SK-MEL-5 (cell line): Measurements from ENCODE around the gene CRIP3. TPM values are rescaled to one million over a fixed set of nuclear protein-coding genes. Genes with fewer than 3 reads are reported as not detected.

Experiments used
- DNase-seq: peaks from one replicate; pipeline ENCODE4 v3.0.0-alpha.2; 2016; ENCODE audit warnings: low read depth, low spot score
- in situ Hi-C: cut with HindIII; loops from 2 replicates; pipeline ENCODE4 v1.10.0; 2016; ENCODE audit warnings: low sequenced_read_pairs, high pct_unique_total_duplicates, low pct_unique_long_range_greater_than_20kb
- total RNA-seq: library from RNA; depleted of rRNA; stranded (reverse); fragments of >200 nt; shearing (Covaris generic); gene quantifications from 2 replicates; pipeline ENCODE4 v1.2.3, GENCODE V29; 2014

CRIP3 gene
- total RNA-seq, 1 experiment from 2014 or later, result not detected

DNA sequence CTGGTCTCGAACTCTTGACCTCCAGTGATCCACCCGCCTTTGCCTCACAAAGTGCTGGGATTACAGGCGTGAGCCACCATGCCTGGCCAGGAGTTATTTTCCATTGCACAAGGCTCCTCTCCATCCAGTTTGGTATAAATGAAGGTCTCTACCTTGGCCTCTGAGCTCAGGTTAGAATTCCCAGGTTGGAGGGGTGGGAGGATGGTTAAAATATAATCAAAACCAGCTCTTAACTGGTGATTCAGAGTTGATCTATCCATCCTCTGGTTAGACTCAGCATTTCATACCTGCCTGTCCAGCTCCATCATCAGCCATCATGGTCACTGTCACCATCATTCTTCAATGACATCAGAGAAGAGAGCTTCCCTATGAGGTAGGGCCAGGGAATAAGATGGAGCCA, 13.2 kb downstream of the CRIP3 start:
- DNase-seq, result no peak
- in situ Hi-C loops, result no loop called here

DNA sequence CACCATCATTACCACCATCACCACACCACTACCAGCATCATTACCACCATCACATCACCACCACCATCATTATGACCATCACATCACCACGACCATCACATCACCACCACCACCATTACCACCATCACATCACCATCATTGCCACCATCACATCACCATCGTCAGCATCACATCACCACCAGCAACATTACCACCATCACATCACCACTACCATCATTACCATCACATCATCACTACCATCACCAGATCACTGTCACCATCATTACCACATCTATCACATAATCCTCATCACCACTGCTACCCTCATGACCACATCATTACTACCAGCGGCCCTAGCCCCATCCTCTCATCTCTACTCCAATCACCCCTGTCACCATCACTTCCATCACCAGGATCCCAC, 14.1 kb downstream of the CRIP3 start:
- in situ Hi-C loops, result no loop called here

DNA sequence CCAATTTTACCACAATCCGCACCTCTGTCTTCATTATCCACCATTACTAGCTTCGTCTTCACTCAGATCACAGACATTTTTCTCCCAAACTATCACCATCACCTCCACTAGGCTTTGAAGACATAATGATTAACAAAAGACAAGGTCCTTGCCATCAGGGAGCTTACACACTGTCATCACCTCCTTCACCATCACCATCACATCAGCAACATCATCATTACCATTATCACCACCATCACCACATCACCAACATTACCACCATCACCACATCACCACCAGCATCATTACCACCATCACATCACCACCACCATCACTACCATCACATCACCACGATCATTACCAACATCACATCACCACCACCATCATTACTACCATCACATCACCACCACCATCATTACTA, 14.9 kb downstream of the CRIP3 start:
- in situ Hi-C loops, result no loop called here
- no peak for DNase-seq

More for the DNA sequence above, 14.1 kb downstream of the CRIP3 start:
- DNase-seq, result no peak

DNA sequence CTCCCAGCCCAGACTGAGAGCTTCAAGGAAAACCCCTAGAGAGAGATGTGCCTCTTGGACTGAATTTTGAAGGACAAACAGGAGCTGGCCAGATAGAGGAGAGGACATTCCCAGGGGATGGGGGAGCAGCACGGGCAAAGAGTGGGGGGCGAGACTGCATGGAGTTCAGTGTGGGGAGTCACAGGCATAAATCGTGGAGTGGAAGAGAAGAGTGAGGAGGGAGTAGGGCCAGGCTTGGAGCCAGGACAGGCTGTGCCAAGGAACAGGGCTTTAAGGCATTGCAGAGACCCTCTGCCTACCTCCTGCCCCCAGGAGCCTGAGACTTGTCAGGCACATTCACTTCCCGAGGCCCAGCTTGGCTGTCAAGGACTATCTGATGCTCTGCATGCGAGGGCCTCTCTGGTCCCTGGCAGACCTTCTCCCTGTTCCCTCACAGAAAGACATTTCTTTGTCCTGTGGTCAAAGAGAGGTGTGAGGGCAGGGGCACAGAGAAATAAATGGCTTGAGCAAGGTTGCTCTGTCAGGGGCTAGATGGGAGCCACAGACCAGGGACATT, 15.8 kb downstream of the CRIP3 start:
- in situ Hi-C loops, result no loop called here

DNA sequence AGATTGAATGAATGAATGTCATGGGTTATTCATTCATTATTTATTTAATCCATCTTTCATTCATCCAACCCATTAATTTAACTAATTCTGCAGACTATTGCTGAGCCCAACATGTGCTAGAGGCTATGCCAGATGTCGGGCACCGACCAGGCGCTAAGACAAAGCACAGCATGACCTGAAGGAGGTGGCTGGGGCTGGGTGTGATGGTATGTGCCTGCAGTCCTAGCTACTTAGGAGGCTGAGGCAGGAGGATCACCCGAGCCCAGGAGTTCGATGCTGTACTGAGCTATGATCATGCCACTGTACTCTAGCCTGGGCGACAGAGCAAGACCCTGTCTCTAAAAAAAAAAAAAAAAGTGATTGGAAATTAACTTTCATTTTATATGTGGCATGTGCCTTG, 16.3 kb downstream of the CRIP3 start:
- in situ Hi-C loops, result no loop called here

More for the DNA sequence above, 15.8 kb downstream of the CRIP3 start:
- DNase-seq, result no peak

DNA sequence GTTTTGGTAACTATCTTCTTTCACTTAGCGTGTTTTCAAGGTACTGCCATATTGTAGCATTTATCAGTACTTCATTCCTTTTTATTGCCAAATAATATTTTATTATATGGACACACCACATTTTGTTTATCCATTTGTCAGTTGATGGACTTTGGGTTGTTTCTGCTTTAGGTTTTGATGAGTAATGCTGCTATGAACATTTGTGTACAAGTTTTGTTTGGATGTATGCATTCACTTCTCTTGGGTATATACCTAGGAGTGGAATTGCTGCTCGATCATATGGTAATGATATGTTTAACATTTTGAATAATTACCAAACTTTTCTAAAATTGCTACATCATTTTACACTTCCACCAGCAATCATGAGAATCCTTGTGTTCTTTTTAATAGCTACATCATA, 16.9 kb downstream of the CRIP3 start:
- DNase-seq, result no peak
- in situ Hi-C loops, result no loop called here

More for the DNA sequence above, 16.3 kb downstream of the CRIP3 start:
- DNase-seq, result no peak

DNA sequence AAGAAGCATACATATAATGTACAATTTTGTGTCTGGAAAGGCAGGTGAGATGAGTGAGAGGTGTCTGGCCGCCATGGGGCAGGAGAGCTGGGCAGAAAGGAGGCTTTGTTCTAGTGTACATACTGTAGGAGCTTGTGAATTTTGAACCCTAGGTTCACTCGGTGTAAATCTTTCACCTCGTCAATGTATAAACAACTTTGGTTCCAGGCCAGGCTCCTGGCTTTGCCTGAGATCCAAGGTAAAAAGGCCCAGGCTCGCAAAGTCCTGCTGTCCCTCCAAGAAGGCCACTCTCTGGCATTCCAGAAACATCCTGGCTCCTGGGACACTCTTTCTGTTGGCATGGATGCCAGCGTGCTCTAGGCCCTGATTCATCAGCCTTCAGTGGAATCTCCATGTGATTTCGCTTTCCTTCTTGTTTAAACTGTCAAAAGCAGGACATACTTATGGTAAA, 17.7 kb downstream of the CRIP3 start:
- in situ Hi-C loops, result no loop called here
- no peak for DNase-seq

DNA sequence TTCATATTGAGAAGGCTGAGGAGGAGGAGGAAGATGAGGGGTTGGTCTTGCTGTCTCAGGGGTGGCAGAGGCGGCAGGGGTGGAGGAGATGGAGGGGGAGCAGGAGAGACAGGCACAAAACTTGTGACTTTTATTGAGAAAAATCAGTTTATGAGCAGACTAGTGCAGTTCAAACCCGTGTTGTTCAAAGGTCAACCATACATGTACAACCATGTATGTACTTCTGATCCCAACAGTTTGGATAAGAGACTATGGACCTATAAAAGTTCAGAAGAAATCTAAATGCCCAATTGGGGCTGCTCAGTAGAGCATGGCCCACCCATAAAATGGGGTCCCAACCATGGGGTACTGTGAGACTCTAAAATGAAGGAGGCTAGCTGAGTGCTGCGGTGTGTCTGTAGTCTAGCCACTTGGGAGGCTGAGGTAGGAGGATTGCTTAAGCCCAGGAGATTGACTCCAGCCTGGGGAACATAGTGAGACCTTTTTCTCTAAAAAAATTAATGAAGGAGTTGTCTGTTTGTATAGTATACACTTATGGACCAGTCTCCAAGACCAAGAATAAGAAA, 18.2 kb downstream of the CRIP3 start:
- in situ Hi-C loops, result no loop called here

DNA sequence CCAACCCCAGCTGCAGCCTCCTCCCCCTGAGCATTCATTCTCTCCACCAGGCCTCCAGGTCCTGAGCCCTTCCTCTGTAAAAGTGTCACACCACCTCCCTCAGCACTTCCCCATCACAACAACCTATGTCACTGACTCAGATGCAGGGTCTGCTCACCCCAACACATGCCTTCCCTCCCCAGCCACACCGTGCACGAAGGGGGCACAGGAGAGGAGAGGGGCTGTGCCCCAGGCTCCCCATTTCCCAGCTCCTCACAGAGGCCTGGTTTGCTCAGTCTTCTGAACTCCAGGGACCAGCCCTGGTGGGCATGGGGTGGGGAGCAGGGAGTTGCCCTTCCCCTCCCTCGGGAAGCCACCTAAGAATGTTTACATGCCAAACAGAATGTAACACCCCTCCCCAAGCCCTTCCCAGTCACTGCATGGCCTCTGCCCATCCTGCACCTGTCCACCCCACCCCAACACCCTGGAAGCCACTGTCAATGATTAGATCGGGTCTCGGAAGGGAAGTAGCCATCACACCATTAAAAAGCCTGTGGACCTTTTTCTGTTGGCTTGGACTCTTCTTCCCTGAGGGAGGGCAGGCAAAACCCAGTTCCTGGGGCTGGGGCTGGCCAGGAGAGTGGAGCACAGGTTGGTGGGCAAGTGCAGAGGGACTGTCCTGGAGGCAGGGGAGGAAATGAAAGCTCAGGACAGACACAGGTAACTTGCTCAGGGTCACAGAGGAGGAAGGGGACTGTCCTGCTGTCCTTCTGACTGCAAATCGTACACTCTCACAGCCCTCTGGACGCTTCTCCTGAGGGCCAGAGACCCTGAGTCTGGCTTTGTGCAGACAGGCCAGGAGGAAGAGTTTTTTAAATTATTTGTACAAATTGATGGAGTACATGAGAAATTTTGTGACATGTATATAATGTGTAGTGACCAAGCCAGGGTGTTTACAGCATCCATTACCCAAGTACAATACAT, 20.6 kb downstream of the CRIP3 start:
- no peak for DNase-seq
- in situ Hi-C loops, result no loop called here

More for the DNA sequence above, 18.2 kb downstream of the CRIP3 start:
- no peak for DNase-seq

DNA sequence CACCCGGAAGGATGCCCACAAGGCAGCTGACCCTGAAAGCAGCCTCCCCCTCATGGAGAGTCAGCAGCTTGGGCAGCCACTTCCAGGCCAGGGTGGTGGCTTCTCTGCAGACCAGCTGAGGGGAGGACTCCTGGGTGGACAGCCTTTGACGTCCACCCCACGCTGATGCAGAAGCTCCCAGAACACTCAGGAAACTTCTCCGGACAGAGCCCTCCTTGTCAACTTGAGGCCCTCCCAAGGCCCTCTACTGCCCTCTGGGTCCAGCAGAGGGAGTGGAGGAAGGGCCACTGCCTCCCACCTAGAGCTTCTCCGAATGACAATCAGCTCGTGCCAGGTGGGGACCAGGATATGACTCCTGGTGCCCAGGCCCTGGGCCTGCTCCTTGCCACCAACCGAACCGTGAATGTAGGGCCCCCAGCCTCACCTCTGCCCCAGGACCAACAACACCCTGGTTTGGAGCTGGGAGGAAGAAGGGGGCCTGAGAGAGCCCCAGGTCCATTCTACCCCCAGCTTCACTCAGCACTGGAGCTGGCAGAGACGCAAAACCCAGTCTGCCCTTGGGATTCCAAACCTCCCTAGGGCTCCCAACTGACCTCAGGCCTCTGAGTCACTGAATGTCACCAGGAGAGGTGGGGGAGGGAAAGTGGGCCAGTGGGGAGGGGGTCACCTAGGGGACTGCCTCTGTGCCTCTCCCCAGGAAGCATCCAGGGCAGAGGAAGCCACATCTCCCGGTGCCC, 21.5 kb downstream of the CRIP3 start:
- in situ Hi-C loops, result no loop called here
- DNase-seq, result peak; percentile 31

DNA sequence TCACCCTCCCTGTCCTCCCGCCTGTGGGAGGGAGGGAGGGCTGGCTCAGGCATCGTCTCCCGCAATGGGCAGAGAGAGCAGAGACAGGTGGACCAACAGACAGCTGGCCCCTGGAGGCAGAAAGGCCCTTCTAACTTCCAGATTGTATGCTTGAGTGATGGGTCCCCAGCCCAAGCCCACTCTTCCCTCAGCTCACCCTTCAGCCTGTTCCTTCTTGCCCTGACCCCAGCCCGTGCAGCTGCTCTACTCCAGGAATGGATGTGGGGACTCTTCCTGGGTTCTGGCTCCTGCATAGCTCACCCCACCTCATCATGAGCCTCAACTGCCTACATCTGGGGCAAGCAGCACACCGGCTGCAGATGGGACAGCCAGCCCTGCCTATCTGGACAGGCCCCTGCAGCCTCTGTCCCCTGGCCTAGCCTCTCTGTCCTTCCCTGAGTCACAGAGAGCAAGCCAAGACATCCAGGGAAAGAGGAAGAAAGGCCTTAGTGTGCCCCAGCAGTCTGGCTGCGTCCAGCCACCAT, 22.1 kb downstream of the CRIP3 start:
- in situ Hi-C loops, result no loop called here
- DNase-seq, result no peak

DNA sequence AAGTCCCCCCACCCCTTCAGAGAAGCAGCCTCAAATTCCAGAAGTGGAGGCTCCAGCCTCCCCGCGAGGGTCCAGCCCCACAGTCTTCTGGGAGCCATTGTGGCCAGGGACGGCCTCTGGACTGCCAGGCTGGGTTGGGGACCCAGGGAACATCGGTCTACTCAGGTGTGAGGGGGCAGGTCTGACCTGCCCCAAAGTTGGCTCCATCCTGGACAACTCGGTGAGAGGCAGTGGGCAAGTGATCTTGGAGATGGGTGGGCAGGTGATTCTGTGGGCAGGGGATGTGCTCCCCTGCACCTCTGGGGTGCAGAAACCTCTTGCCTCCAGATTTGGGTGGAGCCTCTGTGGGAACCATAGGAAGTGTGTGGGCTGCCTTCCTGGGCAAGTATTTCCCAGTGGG, 22.8 kb downstream of the CRIP3 start:
- in situ Hi-C loops, result no loop called here
- no peak for DNase-seq

DNA sequence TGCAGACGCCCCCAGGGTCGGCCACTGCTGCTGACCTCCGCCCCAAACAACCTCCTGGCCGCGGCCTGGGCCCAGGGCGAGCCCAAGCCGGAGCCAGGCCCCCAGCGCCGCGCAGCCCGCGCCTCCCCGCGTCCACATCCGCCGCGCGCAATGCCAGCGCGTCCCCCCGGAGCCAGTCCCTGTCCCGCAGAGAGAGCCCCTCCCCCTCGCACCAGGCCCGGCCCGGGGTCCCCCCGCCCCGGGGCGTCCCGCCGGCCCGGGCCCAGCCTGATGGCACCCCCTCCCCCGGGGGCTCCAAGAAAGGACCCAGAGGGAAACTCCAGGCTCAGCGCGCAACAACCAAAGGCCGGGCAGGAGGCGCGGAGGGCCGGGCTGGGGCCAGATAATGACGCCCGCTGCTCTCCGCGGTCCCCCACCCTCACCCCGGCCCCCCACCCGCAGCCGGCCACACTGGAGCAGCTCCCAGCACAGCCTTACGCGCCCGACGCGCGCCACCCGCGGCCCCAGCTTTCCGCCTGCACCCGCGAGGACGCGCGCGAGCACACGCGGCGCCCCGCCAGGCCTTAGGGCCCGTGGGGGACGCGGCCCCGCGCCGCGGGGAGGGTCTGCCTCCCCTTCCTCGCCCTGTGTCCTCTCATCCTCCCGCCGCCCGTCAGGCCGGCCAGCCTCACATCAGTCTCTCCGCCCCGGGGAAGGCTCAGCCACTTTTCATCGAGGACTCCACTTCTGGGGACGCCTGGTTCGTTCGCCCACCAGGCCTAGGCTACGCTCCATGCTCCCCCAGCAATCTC, 23.4 kb downstream of the CRIP3 start:
- DNase-seq, result no peak

DNA sequence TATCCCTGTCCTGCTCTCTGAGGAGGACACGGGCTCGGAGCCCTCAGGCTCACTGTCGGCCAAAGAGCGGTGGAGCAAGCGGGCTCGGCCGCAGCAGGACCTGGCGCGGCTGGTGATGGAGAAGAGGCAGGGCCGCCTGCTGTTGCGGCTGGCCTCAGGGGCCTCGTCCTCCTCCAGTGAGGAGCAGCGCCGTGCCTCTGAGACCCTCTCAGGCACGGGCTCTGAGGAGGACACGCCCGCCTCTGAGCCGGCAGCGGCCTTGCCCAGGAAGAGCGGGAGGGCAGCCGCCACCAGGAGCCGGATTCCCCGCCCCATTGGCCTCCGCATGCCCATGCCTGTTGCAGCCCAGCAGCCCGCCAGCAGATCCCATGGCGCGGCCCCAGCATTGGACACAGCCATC, 24.7 kb downstream of the CRIP3 start:
- in situ Hi-C loops, result no loop called here
- DNase-seq, result no peak

More for the DNA sequence above, 23.4 kb downstream of the CRIP3 start:
- in situ Hi-C loops, result no loop called here

DNA sequence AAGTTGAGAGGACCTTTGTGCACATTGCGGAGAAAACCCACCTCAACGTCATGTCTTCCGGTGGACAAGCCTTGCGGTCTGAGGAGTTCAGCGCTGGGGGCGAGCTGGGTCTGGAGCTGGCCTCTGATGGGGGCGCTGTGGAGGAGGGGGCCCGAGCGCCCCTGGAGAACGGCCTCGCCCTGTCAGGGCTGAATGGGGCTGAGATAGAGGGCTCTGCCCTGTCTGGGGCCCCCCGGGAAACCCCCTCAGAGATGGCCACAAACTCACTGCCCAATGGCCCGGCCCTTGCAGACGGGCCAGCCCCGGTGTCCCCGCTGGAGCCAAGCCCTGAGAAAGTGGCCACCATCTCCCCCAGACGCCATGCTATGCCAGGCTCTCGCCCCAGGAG, 25.1 kb downstream of the CRIP3 start:
- in situ Hi-C loops, result no loop called here
- no peak for DNase-seq

DNA sequence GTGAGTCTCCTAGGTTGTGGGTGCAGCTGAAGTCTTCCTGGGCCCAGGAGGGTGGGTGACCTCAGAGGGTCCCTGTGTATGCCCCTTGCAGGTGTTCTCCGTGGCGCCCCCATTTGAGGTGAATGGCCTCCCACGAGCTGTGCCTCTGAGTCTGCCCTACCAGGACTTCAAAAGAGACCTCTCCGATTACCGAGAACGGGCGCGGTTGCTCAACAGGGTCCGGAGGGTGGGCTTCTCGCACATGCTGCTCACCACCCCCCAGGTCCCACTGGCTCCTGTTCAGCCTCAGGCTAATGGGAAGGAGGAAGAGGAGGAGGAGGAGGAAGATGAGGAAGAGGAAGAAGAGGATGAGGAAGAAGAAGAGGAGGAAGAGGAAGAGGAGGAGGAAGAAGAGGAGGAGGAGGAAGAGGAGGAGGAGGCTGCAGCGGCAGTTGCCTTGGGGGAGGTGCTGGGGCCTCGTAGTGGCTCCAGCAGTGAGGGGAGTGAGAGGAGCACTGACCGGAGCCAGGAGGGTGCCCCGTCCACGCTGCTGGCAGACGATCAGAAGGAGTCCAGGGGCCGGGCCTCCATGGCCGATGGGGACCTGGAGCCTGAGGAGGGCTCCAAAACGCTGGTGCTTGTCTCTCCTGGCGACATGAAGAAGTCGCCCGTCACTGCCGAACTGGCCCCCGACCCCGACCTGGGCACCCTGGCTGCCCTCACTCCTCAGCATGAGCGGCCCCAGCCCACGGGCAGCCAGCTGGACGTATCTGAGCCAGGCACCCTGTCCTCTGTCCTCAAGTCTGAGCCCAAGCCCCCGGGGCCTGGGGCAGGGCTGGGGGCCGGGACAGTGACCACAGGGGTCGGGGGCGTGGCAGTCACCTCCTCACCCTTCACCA, 25.8 kb downstream of the CRIP3 start:
- in situ Hi-C loops, result no loop called here
- DNase-seq, result no peak
